ENCODE data around the gene DPH7.
"Not testable (repeated sequence)": the region's sequence is repeated elsewhere in the genome, so short reads cannot be mapped to it uniquely, and the experiment has no call there.

DPH7 gene

GRCh38 chr9:137578518-137579258 is at the start of gene DPH7:
DPH7 (minus strand) TSS chr9:137578925; CDS start chr9:137578777, 148 bp downstream.
- DNase-seq = peak in 1 of 2 experiments; percentile 78

GRCh38 chr9:137627406-137627805 is 48.7 kb upstream of the DPH7 start:
- DNase-seq = not testable (repeated sequence)

- DNase-seq = no peak
Measured at GRCh38 chr9:137626464-137626863, 47.7 kb upstream of the DPH7 start.

GRCh38 chr9:137622211-137622610 is 43.5 kb upstream of the DPH7 start:
- DNase-seq = not testable (repeated sequence)

GRCh38 chr9:137621131-137621757 is 42.5 kb upstream of the DPH7 start:
- DNase-seq = no peak

- DNase-seq = no peak
Measured at GRCh38 chr9:137620581-137620980, 41.9 kb upstream of the DPH7 start.

GRCh38 chr9:137620048-137620405 is 41.3 kb upstream of the DPH7 start:
- DNase-seq = no peak

- no peak for DNase-seq
Measured at GRCh38 chr9:137619240-137620047, 40.7 kb upstream of the DPH7 start.

GRCh38 chr9:137618105-137619067 is 39.7 kb upstream of the DPH7 start, which contains the start of gene EHMT1:
EHMT1 (plus strand) TSS chr9:137619005; CDS start chr9:137619029, 24 bp downstream.
- no peak for DNase-seq

- no peak for DNase-seq
Measured at GRCh38 chr9:137615387-137615871, 36.7 kb upstream of the DPH7 start.

GRCh38 chr9:137614631-137615386 is 36.1 kb upstream of the DPH7 start:
- DNase-seq = no peak

- no peak for DNase-seq
Measured at GRCh38 chr9:137613738-137614523, 35.2 kb upstream of the DPH7 start.

- DNase-seq = no peak
Measured at GRCh38 chr9:137613259-137613658, 34.5 kb upstream of the DPH7 start.

- DNase-seq = no peak
Measured at GRCh38 chr9:137612741-137613142, 34.0 kb upstream of the DPH7 start.

GRCh38 chr9:137611623-137612609 is 33.2 kb upstream of the DPH7 start:
- no peak for DNase-seq

GRCh38 chr9:137610944-137611343 is 32.2 kb upstream of the DPH7 start:
- no peak for DNase-seq

GRCh38 chr9:137607141-137607857 is 28.6 kb upstream of the DPH7 start:
- DNase-seq = no peak

- no peak for DNase-seq
Measured at GRCh38 chr9:137606734-137607138, 28.0 kb upstream of the DPH7 start.

All from cerebellar nuclear complex (tissue), 1 donor.